Activated CD4-positive, alpha-beta T cell treated with anti-CD3 and anti-CD28 coated beads for 36 hours (primary cell): ENCODE measurements around the gene STX5. TPM values are rescaled to one million over a fixed set of nuclear protein-coding genes. Genes with fewer than 3 reads are reported as not detected.
"Not testable (repeated sequence)": the region's sequence is repeated elsewhere in the genome, so short reads cannot be mapped to it uniquely, and the experiment has no call there.

ENCODE experiments used
- ATAC-seq: fragments of 200-7000 bp; cut with Tn5 transposase; one replicate; pipeline ENCODE4 v1.10.0; 2021; ENCODE audit warnings: mild to moderate bottlenecking, moderate library complexity
- CTCF ChIA-PET: fragments of 350-600 bp; sonication (Branson Sonifier 250); formaldehyde crosslinking; loops from one replicate; lab custom pipeline; 2021; ENCODE audit warnings: antibody characterized with exemption; lab: Charles Lee
- POLR2A ChIA-PET: fragments of 350-600 bp; sonication (Branson Sonifier 250); formaldehyde crosslinking; loops from one replicate; lab custom pipeline; 2021; ENCODE audit warnings: antibody characterized with exemption, inconsistent platforms; lab: Charles Lee
- DNase-seq: peaks from one replicate; pipeline ENCODE4 v3.0.0-alpha.2; 2020
- H3K27ac Mint-ChIP-seq: one replicate; pipeline ENCODE4 v1.8.0; 2021; ENCODE audit warnings: mixed read lengths
- H3K27me3 Mint-ChIP-seq: one replicate; pipeline ENCODE4 v1.8.0; 2021; ENCODE audit warnings: mixed read lengths
- H3K36me3 Mint-ChIP-seq: one replicate; pipeline ENCODE4 v1.8.0; 2021; ENCODE audit warnings: low read depth, mixed read lengths
- H3K4me1 Mint-ChIP-seq: one replicate; pipeline ENCODE4 v1.8.0; 2021; ENCODE audit warnings: mixed read lengths
- H3K4me3 Mint-ChIP-seq: one replicate; pipeline ENCODE4 v1.8.0; 2021; ENCODE audit warnings: mild to moderate bottlenecking, moderate library complexity, mixed read lengths
- H3K9me3 Mint-ChIP-seq: one replicate; pipeline ENCODE4 v1.8.0; 2021; ENCODE audit warnings: low read depth, mixed read lengths
- intact Hi-C, 2 experiments: fragments of 100-400 bp; cut with DNase I in 1 of 2; cut with micrococcal nuclease in 1 of 2; formaldehyde crosslinking; loops; one replicate each; pipeline versions ENCODE4 v1.14.2 to v1.15.1; 2022 to 2024; cut with DNase I, micrococcal nuclease
- microRNA-seq: library from miRNA; unstranded; fragments of <30 nt; microRNA quantifications from one replicate; pipeline ENCODE4 v1.2.0, GENCODE V29; 2021; ENCODE audit warnings: borderline replicate concordance
- total RNA-seq, 2 experiments: library from RNA; stranded (reverse); gene quantifications; one replicate each; pipeline ENCODE4 v1.2.3, GENCODE V29; 2021

STX5 gene
- total RNA-seq, 2 experiments from 2014 or later, result 19.3 to 21.8 TPM

GRCh38 chr11:62771144-62772021, 60.5 kb downstream of the STX5 start, which contains the start of gene TAF6L:
TAF6L (plus strand) TSS chr11:62771396; CDS start chr11:62775784, 4,388 bp downstream.
- peak; percentile 98 for DNase-seq
- CTCF ChIA-PET, result interaction anchor here (0.7 to 10.7 kb wide), 9 partner anchors 8 to 197 kb away, joined by 3 to 75 read pairs (median 4); partner anchors contain the start of genes TMEM179B and ZBTB3
- peak within 1 kb of the TSS; percentile 89 for H3K27ac Mint-ChIP-seq
- no peaks in the 10 kb centered on the region for H3K9me3 Mint-ChIP-seq
- H3K4me1 Mint-ChIP-seq, result peaks cover 26% of the 10 kb centered on the region
- POLR2A ChIA-PET, result interaction anchor here (0.6 to 3.1 kb wide), 9 partner anchors 10 to 110 kb away, joined by 3 to 19 read pairs (median 5); partner anchors contain the start of genes C11orf98, CSKMT, HNRNPUL2 and POLR2G
- intact Hi-C loops, result loop anchor here (1.0 to 2.0 kb wide), 14 partner anchors 10 to 180 kb away; partner anchors contain the start of genes POLR2G (in 2 of the 2), TMEM179B (in 2 of the 2), ZBTB3 (in 2 of the 2) and HNRNPUL2 (in 1 of the 2)
- H3K36me3 Mint-ChIP-seq, result peaks cover 19% of the 10 kb centered on the region
- H3K4me3 Mint-ChIP-seq, result peak within 1 kb of the TSS; percentile 85
- ATAC-seq, result peak; percentile 87
- H3K27me3 Mint-ChIP-seq, result no peaks in the 10 kb centered on the region

DNA sequence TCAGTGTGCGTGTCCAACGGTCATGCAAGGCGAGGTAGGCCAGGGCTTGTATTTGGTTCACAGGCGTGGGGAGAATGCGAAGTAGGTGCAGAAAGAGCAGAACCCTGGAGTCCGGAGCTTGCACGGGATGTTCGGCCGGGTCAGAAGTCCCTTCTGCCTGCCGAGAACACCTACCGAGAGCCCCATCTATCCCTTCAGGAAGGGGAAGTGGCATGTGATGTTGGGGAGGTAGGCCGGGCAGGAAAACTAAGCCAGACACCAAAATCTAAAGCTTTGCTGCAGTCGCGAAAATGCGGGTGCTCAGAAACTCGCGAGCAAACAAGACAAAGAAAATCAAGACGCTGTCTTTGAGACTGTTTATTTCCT, 61.1 kb downstream of the STX5 start:
- Mint-ChIP-seq H3K9me3 (no peaks in the 10 kb centered on the region), H3K36me3 (peaks cover 18% of the 10 kb centered on the region), H3K27me3 (no peaks in the 10 kb centered on the region), H3K4me3 (peak overlapping the region; percentile 85), H3K4me1 (peaks cover 26% of the 10 kb centered on the region), H3K27ac (peak overlapping the region; percentile 89)
- POLR2A ChIA-PET, result interaction anchor here (0.6 to 3.1 kb wide), 8 partner anchors 9 to 111 kb away, joined by 3 to 19 read pairs (median 5); partner anchors contain the start of genes C11orf98, CSKMT, HNRNPUL2 and POLR2G
- CTCF ChIA-PET, result interaction anchor here (0.8 to 10.7 kb wide), 5 partner anchors 8 to 112 kb away, joined by 3 to 75 read pairs (median 4); partner anchors contain the start of genes TMEM179B and ZBTB3
- DNase-seq (peak; percentile 43), ATAC-seq (no peak)
- intact Hi-C loops, result loop anchor here (1.0 to 2.0 kb wide), 14 partner anchors 9 to 179 kb away; partner anchors contain the start of genes POLR2G (in 2 of the 2), TMEM179B (in 2 of the 2), ZBTB3 (in 2 of the 2) and HNRNPUL2 (in 1 of the 2)

GRCh38 chr11:62760867-62761227, 71.0 kb downstream of the STX5 start:
- not testable (repeated sequence) for ATAC-seq
- POLR2A ChIA-PET, result interaction anchor here (1.0 to 1.8 kb wide), 4 partner anchors 9 to 120 kb away, joined by 4 to 9 read pairs (median 4); partner anchors contain the start of genes SLC3A2 and TAF6L
- intact Hi-C loops, result loop anchor here (1.0 to 2.0 kb wide), 12 partner anchors 8 to 1480 kb away; partner anchors contain the start of genes TAF6L (in 2 of the 2), TMEM179B (in 2 of the 2), FKBP2 (in 1 of the 2) and GANAB (in 1 of the 2)

DNA sequence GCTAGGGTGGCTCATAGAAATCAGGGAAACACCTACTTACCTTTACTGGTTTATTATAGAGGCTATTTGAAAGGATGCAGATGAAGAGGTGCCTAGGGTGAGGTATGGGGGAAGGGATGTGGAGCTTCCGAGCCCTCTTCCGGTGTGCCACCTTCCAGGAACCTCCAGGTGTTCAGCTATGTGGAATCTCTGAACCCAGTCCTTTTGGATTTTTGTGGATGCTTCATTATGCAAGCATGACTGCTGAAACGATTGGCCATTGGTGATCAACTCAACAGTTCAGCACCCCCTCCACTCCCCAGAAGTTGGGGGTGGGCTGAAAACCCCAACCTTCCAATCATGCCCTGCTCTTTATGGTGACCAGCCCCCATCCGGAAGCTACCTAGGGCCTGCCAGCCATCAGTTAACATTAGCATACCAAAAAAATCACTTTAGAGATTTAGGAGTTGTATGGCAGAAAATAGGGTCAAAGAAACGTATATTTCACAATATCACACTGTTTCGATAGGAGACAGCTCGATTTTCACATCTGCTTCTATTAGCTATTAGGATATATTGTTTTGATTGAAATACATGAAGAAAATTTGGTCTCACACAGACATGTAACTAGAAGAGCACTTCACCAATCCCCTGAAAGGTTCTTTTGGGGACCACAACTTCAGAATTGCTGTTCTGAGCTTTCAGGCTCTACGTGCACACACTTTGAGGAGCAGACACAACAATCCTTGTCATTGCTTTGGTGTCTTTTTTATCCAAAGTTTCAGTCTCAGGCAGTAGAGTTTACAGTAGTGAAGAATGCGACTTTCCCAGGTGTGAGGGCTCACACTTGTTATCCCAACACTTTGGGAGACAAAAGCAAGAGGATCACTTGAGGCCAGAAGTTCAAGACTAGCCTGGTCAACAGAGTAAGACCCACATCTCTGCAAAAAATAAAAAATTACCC, 73.7 kb downstream of the STX5 start:
- POLR2A ChIA-PET, result interaction anchor here (0.5 to 1.6 kb wide), 3 partner anchors 74 to 166 kb away, joined by 3 to 5 read pairs (median 3); partner anchors contain the start of gene STX5
- Mint-ChIP-seq H3K9me3 (no peaks in the 10 kb centered on the region), H3K27ac (no peak overlapping the region)

More at GRCh38 chr11:62760867-62761227, 71.0 kb downstream of the STX5 start:
- H3K27ac Mint-ChIP-seq, result peak overlapping the region; percentile 42
- peak; percentile 41 for DNase-seq
- not testable (repeated sequence) for H3K9me3 Mint-ChIP-seq, H3K27me3 Mint-ChIP-seq
- peaks cover 17% of the 10 kb centered on the region for H3K36me3 Mint-ChIP-seq
- H3K4me3 Mint-ChIP-seq, result peak overlapping the region; percentile 89
- H3K4me1 Mint-ChIP-seq, result peaks cover 21% of the 10 kb centered on the region
- CTCF ChIA-PET, result interaction anchor here (0.6 kb wide), 1 partner anchor 91 kb away, joined by 4 read pairs; no protein-coding TSS in a partner anchor

More for the DNA sequence above, 73.7 kb downstream of the STX5 start:
- intact Hi-C loops, result no loop called here
- CTCF ChIA-PET, result interaction anchor here (0.6 to 1.2 kb wide), 3 partner anchors 36 to 125 kb away, joined by 3 to 4 read pairs (median 3); no protein-coding TSS in a partner anchor
- H3K4me1 Mint-ChIP-seq, result peaks cover 21% of the 10 kb centered on the region
- H3K4me3 Mint-ChIP-seq, result no peak overlapping the region
- DNase-seq (no peak), ATAC-seq (no peak)
- peaks cover 7% of the 10 kb centered on the region for H3K36me3 Mint-ChIP-seq
- H3K27me3 Mint-ChIP-seq, result no peaks in the 10 kb centered on the region

Small RNA genes within 50 kb of the gene (microRNA-seq; reads per million reads assigned to microRNA genes)
- gene MIR6514, result 3.2 reads per million
- gene MIR6748, result 2.1 reads per million

Other genes with a start within 250 kb of the STX5 start
- 10 to 100 TPM; 32.5 to 36.0 TPM for gene TUT1, start 240.5 kb downstream of the STX5 start, total RNA-seq
- 100 to 1,000 TPM; 159 to 179 TPM for gene MTA2, start 230.2 kb downstream of the STX5 start, total RNA-seq
- 100 to 1,000 TPM; 101 to 112 TPM for gene EML3, start 219.3 kb downstream of the STX5 start, total RNA-seq
- 1 to 10 TPM; 1.5 to 1.9 TPM for gene ROM1, start 218.8 kb downstream of the STX5 start, total RNA-seq
- gene B3GAT3, start 210.1 kb downstream of the STX5 start, total RNA-seq, result 10 to 100 TPM; 48.7 to 57.5 TPM
- 100 to 1,000 TPM; 208 to 218 TPM for gene GANAB, start 185.4 kb downstream of the STX5 start, total RNA-seq
- gene INTS5, start 178.7 kb downstream of the STX5 start, total RNA-seq, result 10 to 100 TPM; 26.0 to 29.9 TPM
- 100 to 1,000 TPM; 108 to 135 TPM for gene C11orf98, start 166.8 kb downstream of the STX5 start, total RNA-seq
- 10 to 100 TPM; 12.6 to 31.3 TPM for gene CSKMT, start 166.7 kb downstream of the STX5 start, total RNA-seq
- gene UQCC3, start 160.4 kb downstream of the STX5 start, total RNA-seq, result 1 to 10 TPM; 4.1 to 6.4 TPM
- 10 to 100 TPM; 11.9 to 15.5 TPM for gene LBHD1, start 159.8 kb downstream of the STX5 start, total RNA-seq
- 100 to 1,000 TPM in 1 of 2 experiments, 10 to 100 TPM in 1; 95.6 to 119 TPM for gene UBXN1, start 153.0 kb downstream of the STX5 start, total RNA-seq
- gene LRRN4CL, start 142.5 kb downstream of the STX5 start, total RNA-seq, result under 1 TPM in 1 of 2 experiments, not detected in 1; 0.16 TPM
- 10 to 100 TPM; 16.7 to 28.0 TPM for gene BSCL2, start 124.6 kb downstream of the STX5 start, total RNA-seq
- gene GNG3, start 124.4 kb downstream of the STX5 start, total RNA-seq, result not detected
- 10 to 100 TPM; 48.7 to 59.6 TPM for gene HNRNPUL2, start 104.6 kb downstream of the STX5 start, total RNA-seq
- 10 to 100 TPM; 40.8 to 54.1 TPM for gene TTC9C, start 103.6 kb downstream of the STX5 start, total RNA-seq
- 10 to 100 TPM in 1 of 2 experiments, 1 to 10 TPM in 1; 6.0 to 10.2 TPM for gene ZBTB3, start 77.9 kb downstream of the STX5 start, total RNA-seq
- 100 to 1,000 TPM in 1 of 2 experiments, 10 to 100 TPM in 1; 87.1 to 125 TPM for gene POLR2G, start 70.5 kb downstream of the STX5 start, total RNA-seq
- 10 to 100 TPM; 10.2 to 12.6 TPM for gene TAF6L, start 60.7 kb downstream of the STX5 start, total RNA-seq
- gene TMEM179B, start 44.6 kb downstream of the STX5 start, total RNA-seq, result 10 to 100 TPM; 19.5 to 35.9 TPM
- gene TMEM223, start 40.0 kb downstream of the STX5 start, total RNA-seq, result 10 to 100 TPM; 11.1 to 12.6 TPM
- gene NXF1, start 26.6 kb downstream of the STX5 start, total RNA-seq, result 10 to 100 TPM; 89.5 to 97.6 TPM
- gene TEX54, start 790 bp upstream of the STX5 start, total RNA-seq, result under 1 TPM in 1 of 2 experiments, not detected in 1; 0.42 TPM
- gene WDR74, start 7.5 kb upstream of the STX5 start, total RNA-seq, result 10 to 100 TPM; 83.1 to 93.1 TPM
- 100 to 1,000 TPM; 401 to 402 TPM for gene SLC3A2, start 48.8 kb upstream of the STX5 start, total RNA-seq
- not detected for gene CHRM1, start 89.3 kb upstream of the STX5 start, total RNA-seq
- gene SLC22A6, start 152.9 kb upstream of the STX5 start, total RNA-seq, result not detected
- not detected for gene SLC22A8, start 183.8 kb upstream of the STX5 start, total RNA-seq